Ectodermal cell (in vitro differentiated cells): ENCODE data around the gene NEK9.
"Not testable (repeated sequence)": the region's sequence is repeated elsewhere in the genome, so short reads cannot be mapped to it uniquely, and the experiment has no call there.

Experiments used
- H3K27ac ChIP-seq: 2 replicates; pipeline ENCODE4 v1.7.0; 2013; ENCODE audit warnings: mild to moderate bottlenecking, low read depth, low read length; ENCODE audit not compliant: insufficient read depth, poor library complexity, severe bottlenecking
- H3K27me3 ChIP-seq: 2 replicates; pipeline ENCODE4 v1.7.0; 2013; ENCODE audit warnings: mild to moderate bottlenecking, low read length; ENCODE audit not compliant: insufficient read depth, control insufficient read depth, poor library complexity, severe bottlenecking
- H3K36me3 ChIP-seq: one replicate; pipeline ENCODE4 v1.7.0; 2013; ENCODE audit warnings: low read length; ENCODE audit not compliant: control insufficient read depth, insufficient read depth
- H3K4me1 ChIP-seq: one replicate; pipeline ENCODE4 v1.7.0; 2013; ENCODE audit warnings: low read length; ENCODE audit not compliant: control insufficient read depth, insufficient read depth
- H3K4me3 ChIP-seq: 2 replicates; pipeline ENCODE4 v1.7.0; 2013; ENCODE audit warnings: low read depth, low read length, control low read depth; ENCODE audit not compliant: insufficient read depth
- H3K9me3 ChIP-seq: 2 replicates; pipeline ENCODE4 v1.7.0; 2013; ENCODE audit warnings: mild to moderate bottlenecking, low read length, moderate library complexity; ENCODE audit not compliant: control insufficient read depth
- WGBS, 2 experiments: methylation state at CpG; one replicate each; pipeline ENCODE4 v1.1.7; 2013; ENCODE audit warnings: missing lambda C conversion rate in 2 of 2; 5-methylcytosine and 5-hydroxymethylcytosine counted together

The NEK9 gene

DNA sequence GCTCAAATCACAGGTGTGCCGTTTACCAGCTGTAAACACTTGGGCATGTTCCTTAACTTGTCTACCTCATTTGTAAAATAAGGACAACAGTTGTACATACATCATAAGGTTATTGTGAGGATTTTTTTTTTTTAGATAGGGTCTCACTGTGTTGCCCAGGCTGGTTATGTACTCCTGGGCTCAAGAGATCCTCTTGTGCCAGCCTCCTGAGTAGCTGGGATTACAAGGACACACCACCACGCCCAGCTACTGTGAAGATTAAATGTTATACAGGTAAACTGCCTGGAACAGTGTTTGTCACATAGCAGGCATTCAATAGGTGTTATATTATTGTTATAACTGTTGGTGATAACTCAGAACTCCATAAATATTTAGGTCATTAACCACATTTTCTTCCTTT is 36.8 kb upstream of the NEK9 start:
- WGBS, 2 experiments, result 96 to 100% methylated on average over 2 of the region's 2 CpGs
- H3K27ac ChIP-seq, result no peak overlapping the region
- H3K4me1 ChIP-seq, result no peaks in the 10 kb centered on the region
- no peaks in the 10 kb centered on the region for H3K9me3 ChIP-seq
- H3K27me3 ChIP-seq, result no peaks in the 10 kb centered on the region
- H3K4me3 ChIP-seq, result no peak overlapping the region
- H3K36me3 ChIP-seq, result no peaks in the 10 kb centered on the region

DNA sequence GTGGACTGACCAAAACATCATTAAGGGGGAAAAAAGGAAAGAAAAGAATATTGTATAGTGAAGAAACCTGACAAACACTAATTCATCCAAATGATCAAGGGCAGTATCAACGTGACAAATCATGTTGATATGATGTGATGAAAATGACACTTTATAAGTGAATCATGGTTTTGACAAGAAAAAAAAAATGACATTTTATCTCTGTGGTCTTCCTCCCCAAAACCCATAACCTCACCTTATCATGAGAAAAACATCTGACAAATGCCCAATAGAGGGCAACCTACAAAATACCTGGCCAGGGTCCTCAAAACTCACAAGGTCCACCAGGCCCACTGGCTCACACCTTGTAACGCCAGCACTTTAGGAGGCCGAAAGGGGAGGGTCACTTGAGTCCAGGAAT is 35.8 kb upstream of the NEK9 start:
- no peaks in the 10 kb centered on the region for H3K4me1 ChIP-seq
- H3K9me3 ChIP-seq, result no peaks in the 10 kb centered on the region
- no peak overlapping the region for H3K4me3 ChIP-seq
- H3K36me3 ChIP-seq, result no peaks in the 10 kb centered on the region
- 97% methylated on average over 2 to 3 of the region's 3 CpGs for WGBS, 2 experiments
- H3K27me3 ChIP-seq, result no peaks in the 10 kb centered on the region
- H3K27ac ChIP-seq, result no peak overlapping the region

- no peaks in the 10 kb centered on the region for H3K27me3 ChIP-seq
- no peaks in the 10 kb centered on the region for H3K36me3 ChIP-seq
- no peak overlapping the region for H3K4me3 ChIP-seq
- H3K4me1 ChIP-seq, result no peaks in the 10 kb centered on the region
- no peak overlapping the region for H3K27ac ChIP-seq
- WGBS, 2 experiments, result 95 to 96% methylated on average over 5 to 6 of the region's 6 CpGs
- no peaks in the 10 kb centered on the region for H3K9me3 ChIP-seq
These were observed 32.2 kb upstream of the NEK9 start for GRCh38 chr14:75158843-75159614.

GRCh38 chr14:75156901-75157300 is 30.1 kb upstream of the NEK9 start:
- Histone ChIP-seq H3K36me3 (no peaks in the 10 kb centered on the region), H3K27ac (no peak overlapping the region), H3K4me3 (no peak overlapping the region), H3K9me3 (no peaks in the 10 kb centered on the region), H3K4me1 (no peaks in the 10 kb centered on the region), H3K27me3 (no peaks in the 10 kb centered on the region)
- WGBS, 2 experiments, result 86% methylated on average over 3 of the region's 3 CpGs; no CpG with 5 or more reads in 1 of the 2 experiments

GRCh38 chr14:75156111-75156510 is 29.3 kb upstream of the NEK9 start:
- H3K36me3 ChIP-seq, result no peaks in the 10 kb centered on the region
- no peaks in the 10 kb centered on the region for H3K27me3 ChIP-seq
- H3K27ac ChIP-seq, result no peak overlapping the region
- 96 to 100% methylated on average over 1 of the region's 1 CpG for WGBS, 2 experiments
- no peak overlapping the region for H3K4me3 ChIP-seq
- no peaks in the 10 kb centered on the region for H3K9me3 ChIP-seq
- H3K4me1 ChIP-seq, result no peaks in the 10 kb centered on the region

- Histone ChIP-seq H3K9me3 (no peaks in the 10 kb centered on the region), H3K4me1 (no peaks in the 10 kb centered on the region), H3K27me3 (no peaks in the 10 kb centered on the region), H3K27ac (no peak overlapping the region), H3K4me3 (no peak overlapping the region), H3K36me3 (peaks cover 1% of the 10 kb centered on the region)
- WGBS, 2 experiments, result 85 to 90% methylated on average over 3 of the region's 3 CpGs
These were observed 28.3 kb upstream of the NEK9 start for GRCh38 chr14:75155169-75155568.

DNA sequence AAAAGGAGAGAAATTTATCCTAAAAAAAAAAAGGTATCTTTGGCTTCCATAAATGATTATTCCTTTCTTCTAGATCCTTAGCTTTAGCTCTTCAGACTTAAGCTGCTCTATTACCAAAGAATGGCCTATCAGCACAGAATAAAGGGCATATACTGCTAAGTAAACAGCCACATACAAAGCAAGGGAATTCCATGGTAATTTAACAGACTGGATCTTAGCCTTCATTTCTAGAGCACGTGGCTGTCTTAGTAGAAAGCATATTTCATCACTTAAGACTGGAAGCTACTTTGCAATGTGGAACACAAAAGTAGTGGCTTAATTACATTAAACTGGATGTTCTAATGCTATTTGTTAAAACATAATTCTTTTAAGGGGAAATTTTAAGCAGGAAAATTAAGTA is 26.4 kb upstream of the NEK9 start:
- Histone ChIP-seq H3K36me3 (peaks cover 3% of the 10 kb centered on the region), H3K9me3 (no peaks in the 10 kb centered on the region), H3K4me3 (no peak overlapping the region), H3K27me3 (no peaks in the 10 kb centered on the region), H3K27ac (no peak overlapping the region), H3K4me1 (peaks cover under 1% of the 10 kb centered on the region)
- 60 to 74% methylated on average over 1 of the region's 1 CpG for WGBS, 2 experiments

- H3K27me3 ChIP-seq, result no peaks in the 10 kb centered on the region
- no peaks in the 10 kb centered on the region for H3K9me3 ChIP-seq
- H3K4me3 ChIP-seq, result no peak overlapping the region
- peaks cover 11% of the 10 kb centered on the region for H3K4me1 ChIP-seq
- peaks cover 3% of the 10 kb centered on the region for H3K36me3 ChIP-seq
- no peak overlapping the region for H3K27ac ChIP-seq
- 100% methylated on average over 1 of the region's 1 CpG for WGBS, 2 experiments
These were observed 25.0 kb upstream of the NEK9 start for GRCh38 chr14:75151851-75152250.

GRCh38 chr14:75150637-75151036 is 23.8 kb upstream of the NEK9 start:
- H3K9me3 ChIP-seq, H3K27ac ChIP-seq, H3K36me3 ChIP-seq, H3K27me3 ChIP-seq, H3K4me3 ChIP-seq: not testable (repeated sequence)
- peaks cover 11% of the 10 kb centered on the region for H3K4me1 ChIP-seq
- 80 to 86% methylated on average over 6 of the region's 6 CpGs for WGBS, 2 experiments

DNA sequence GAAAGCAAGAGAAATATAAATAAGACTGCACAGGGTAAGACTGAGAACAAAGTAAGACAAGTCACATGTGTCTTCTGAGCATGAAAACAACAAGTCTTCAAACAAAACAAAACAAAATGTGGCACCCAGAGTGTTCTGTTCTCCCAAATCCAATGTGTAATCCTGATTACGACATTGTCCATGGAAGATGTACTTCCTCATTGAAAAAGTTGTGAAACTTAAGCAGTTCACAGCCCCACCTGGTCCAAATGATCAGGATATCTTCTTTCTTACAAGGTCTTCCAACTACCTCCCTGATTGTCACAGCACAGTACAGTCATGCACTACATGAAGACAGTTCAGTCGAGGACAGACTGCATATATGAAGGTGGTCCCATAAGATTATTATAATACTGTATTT is 23.3 kb upstream of the NEK9 start:
- no peak overlapping the region for H3K4me3 ChIP-seq
- peaks cover 4% of the 10 kb centered on the region for H3K36me3 ChIP-seq
- peaks cover 11% of the 10 kb centered on the region for H3K4me1 ChIP-seq
- H3K9me3 ChIP-seq, result no peaks in the 10 kb centered on the region
- 90 to 92% methylated on average over 1 of the region's 2 CpGs for WGBS, 2 experiments
- no peaks in the 10 kb centered on the region for H3K27me3 ChIP-seq
- no peak overlapping the region for H3K27ac ChIP-seq
